Effector memory CD4-positive, alpha-beta T cell (primary cell): ENCODE measurements around the gene C22orf15.
"Not testable (repeated sequence)": the region's sequence is repeated elsewhere in the genome, so short reads cannot be mapped to it uniquely, and the experiment has no call there.

Experiments
- DNase-seq, 3 donors: peaks; one replicate each; pipeline ENCODE4 v3.0.0-alpha.2; 2020
- H3K27ac ChIP-seq: 2 replicates; pipeline ENCODE4 v1.7.0; 2013; ENCODE audit warnings: mild to moderate bottlenecking, low read length, moderate library complexity; ENCODE audit not compliant: insufficient read depth, poor library complexity, severe bottlenecking
- H3K27me3 ChIP-seq: replicated peaks from 2 replicates; pipeline ENCODE4 v1.7.0; 2013; ENCODE audit warnings: mild to moderate bottlenecking, low read length; ENCODE audit not compliant: insufficient read depth, control insufficient read depth, poor library complexity, severe bottlenecking
- H3K36me3 ChIP-seq: 2 replicates; pipeline ENCODE4 v1.7.0; 2013; ENCODE audit warnings: mild to moderate bottlenecking, low read length, moderate library complexity; ENCODE audit not compliant: control insufficient read depth, insufficient read depth
- H3K4me1 ChIP-seq: 2 replicates; pipeline ENCODE4 v1.7.0; 2013; ENCODE audit warnings: low read length, mild to moderate bottlenecking; ENCODE audit not compliant: control insufficient read depth, insufficient read depth, poor library complexity, severe bottlenecking
- H3K4me3 ChIP-seq: 2 replicates; pipeline ENCODE4 v1.7.0; 2013; ENCODE audit warnings: low read length, low read depth, mild to moderate bottlenecking; ENCODE audit not compliant: insufficient read depth, poor library complexity, severe bottlenecking
- H3K9me3 ChIP-seq: 2 replicates; pipeline ENCODE4 v1.7.0; 2013; ENCODE audit warnings: mild to moderate bottlenecking, low read length, moderate library complexity; ENCODE audit not compliant: control insufficient read depth

The C22orf15 gene

DNA sequence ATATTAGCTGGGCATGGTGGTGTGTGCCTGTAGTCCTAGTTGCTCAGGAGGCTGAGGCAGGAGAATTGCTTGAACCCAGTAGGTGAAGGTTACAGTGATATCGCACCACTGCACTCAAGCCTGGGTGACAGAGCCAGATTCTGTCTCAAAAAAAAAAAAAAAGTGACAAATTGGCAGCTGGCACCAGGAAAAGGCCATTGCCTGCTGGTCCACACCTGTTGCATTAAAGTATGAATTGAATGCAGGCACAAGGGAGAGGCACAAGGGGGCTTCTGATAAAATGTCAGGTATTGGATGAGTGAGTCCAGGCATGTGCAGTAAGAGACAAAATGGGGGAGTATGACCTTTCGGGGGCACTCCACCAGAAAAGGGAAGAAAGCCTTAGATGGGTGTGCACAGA lies 40.1 kb upstream of the C22orf15 start:
- DNase-seq, result no peak
- no peak overlapping the region for H3K27ac ChIP-seq
- no peaks in the 10 kb centered on the region for H3K36me3 ChIP-seq
- no peak overlapping the region for H3K4me3 ChIP-seq
- H3K27me3 ChIP-seq, result no peaks in the 10 kb centered on the region
- no peaks in the 10 kb centered on the region for H3K4me1 ChIP-seq
- H3K9me3 ChIP-seq, result no peaks in the 10 kb centered on the region

GRCh38 chr22:23728108-23728507 lies 34.7 kb upstream of the C22orf15 start:
- not testable (repeated sequence) for H3K4me3 ChIP-seq, H3K4me1 ChIP-seq, DNase-seq, H3K9me3 ChIP-seq, H3K36me3 ChIP-seq, H3K27me3 ChIP-seq, H3K27ac ChIP-seq

GRCh38 chr22:23737696-23738095 lies 25.1 kb upstream of the C22orf15 start:
- DNase-seq, result no peak
- Histone ChIP-seq H3K27ac (no peak overlapping the region), H3K9me3 (no peaks in the 10 kb centered on the region), H3K36me3 (no peaks in the 10 kb centered on the region), H3K4me1 (no peaks in the 10 kb centered on the region), H3K27me3 (no peaks in the 10 kb centered on the region), H3K4me3 (no peak overlapping the region)

DNA sequence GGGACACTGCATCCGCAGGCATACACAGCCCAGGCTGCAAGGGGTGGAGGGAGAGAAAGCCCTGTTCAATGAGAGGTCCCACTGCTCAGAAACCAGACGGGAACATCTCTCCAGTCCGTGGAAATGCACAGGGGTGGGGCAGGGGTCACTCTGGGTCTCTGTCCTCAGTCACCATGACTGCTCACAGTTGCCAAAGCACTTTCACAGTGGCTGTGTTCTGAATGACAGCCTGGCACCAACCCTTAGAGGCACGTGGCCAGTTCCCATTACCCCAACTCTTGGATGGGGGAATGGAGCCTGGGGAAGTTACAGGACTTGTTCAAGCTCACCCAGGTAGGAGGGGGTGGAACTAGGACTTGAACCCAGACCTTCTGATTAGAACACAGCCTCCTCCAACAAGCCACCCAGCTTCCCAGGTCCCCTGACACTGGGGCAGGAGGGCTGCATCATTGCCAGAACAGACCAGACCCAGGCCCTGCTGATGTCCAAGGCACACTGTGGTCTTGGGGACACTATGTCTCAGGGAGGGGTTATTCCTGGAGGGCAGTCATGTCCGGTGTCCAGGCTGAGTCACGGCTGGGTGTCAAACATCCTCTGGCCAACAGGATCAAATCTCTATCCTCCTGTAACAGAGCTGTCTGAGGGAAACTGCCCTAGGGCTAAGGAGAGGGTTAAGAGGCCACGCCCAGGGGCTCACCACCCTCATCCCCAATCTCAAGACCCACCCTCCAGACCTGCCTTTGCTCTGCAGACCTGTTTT lies 20.1 kb upstream of the C22orf15 start:
- no peaks in the 10 kb centered on the region for H3K27me3 ChIP-seq
- H3K4me1 ChIP-seq, result no peaks in the 10 kb centered on the region
- no peaks in the 10 kb centered on the region for H3K9me3 ChIP-seq
- H3K4me3 ChIP-seq, result no peak overlapping the region
- no peak for DNase-seq
- peaks cover 17% of the 10 kb centered on the region for H3K36me3 ChIP-seq
- H3K27ac ChIP-seq, result no peak overlapping the region

DNA sequence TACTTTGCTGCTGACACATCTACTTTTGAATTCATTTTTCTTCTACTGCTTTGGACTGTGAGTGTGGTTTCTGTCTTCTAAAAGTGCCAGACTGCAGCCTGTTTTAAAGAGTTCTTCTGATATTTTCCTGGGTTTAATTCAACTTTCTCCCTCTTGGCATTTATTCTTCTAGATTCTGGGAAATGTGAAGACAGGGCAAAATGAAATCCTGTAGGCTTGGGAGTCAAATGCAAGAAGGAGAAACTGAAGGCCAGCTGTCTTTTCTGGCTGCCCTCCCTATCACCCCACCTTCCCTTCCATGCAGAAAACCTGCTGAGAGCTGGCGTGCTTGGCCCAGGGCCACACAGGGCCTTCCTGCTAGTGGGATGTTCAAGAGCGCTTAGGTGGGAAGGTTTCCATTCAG lies 19.5 kb upstream of the C22orf15 start:
- Histone ChIP-seq H3K9me3 (no peaks in the 10 kb centered on the region), H3K27ac (no peak overlapping the region), H3K27me3 (no peaks in the 10 kb centered on the region), H3K36me3 (peaks cover 17% of the 10 kb centered on the region), H3K4me3 (no peak overlapping the region), H3K4me1 (no peaks in the 10 kb centered on the region)
- DNase-seq, result no peak

- no peaks in the 10 kb centered on the region for H3K27me3 ChIP-seq
- H3K4me3 ChIP-seq, result no peak overlapping the region
- no peaks in the 10 kb centered on the region for H3K4me1 ChIP-seq
- no peak for DNase-seq
- peaks cover 17% of the 10 kb centered on the region for H3K36me3 ChIP-seq
- H3K27ac ChIP-seq, result no peak overlapping the region
- no peaks in the 10 kb centered on the region for H3K9me3 ChIP-seq
Observed at GRCh38 chr22:23744001-23744400, 18.8 kb upstream of the C22orf15 start.

GRCh38 chr22:23744485-23744884 lies 18.3 kb upstream of the C22orf15 start:
- Histone ChIP-seq H3K27ac (no peak overlapping the region), H3K9me3 (no peaks in the 10 kb centered on the region), H3K4me3 (no peak overlapping the region), H3K36me3 (peaks cover 17% of the 10 kb centered on the region), H3K27me3 (no peaks in the 10 kb centered on the region), H3K4me1 (no peaks in the 10 kb centered on the region)
- DNase-seq, result no peak

DNA sequence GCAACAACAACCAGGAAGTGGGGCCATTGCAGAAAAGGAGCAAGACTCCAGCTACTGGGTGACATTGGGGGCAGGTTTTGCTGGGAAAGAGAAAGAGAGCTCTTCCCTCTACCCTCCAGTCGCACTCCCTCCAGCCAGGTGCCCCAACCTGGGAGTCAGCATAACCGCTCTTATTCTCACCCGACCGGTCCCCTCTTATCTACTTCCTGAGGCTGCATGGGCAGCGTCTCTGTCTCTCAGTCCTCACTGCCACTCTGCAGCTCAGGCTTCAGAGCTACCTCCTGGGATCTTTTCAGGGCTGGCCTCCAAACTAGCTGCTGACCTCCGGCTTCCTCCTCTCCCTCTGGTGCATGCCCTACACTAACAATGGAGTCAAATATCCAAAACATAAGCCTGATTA lies 17.0 kb upstream of the C22orf15 start:
- DNase-seq, result no peak
- Histone ChIP-seq H3K9me3 (no peaks in the 10 kb centered on the region), H3K27me3 (no peaks in the 10 kb centered on the region), H3K4me1 (peaks cover 6% of the 10 kb centered on the region), H3K4me3 (no peak overlapping the region), H3K36me3 (peaks cover 17% of the 10 kb centered on the region), H3K27ac (no peak overlapping the region)

GRCh38 chr22:23749841-23750301 lies 12.9 kb upstream of the C22orf15 start:
- H3K9me3 ChIP-seq, result no peaks in the 10 kb centered on the region
- H3K27me3 ChIP-seq, result no peaks in the 10 kb centered on the region
- no peak for DNase-seq
- H3K27ac ChIP-seq, result no peak overlapping the region
- H3K36me3 ChIP-seq, result peaks cover 1% of the 10 kb centered on the region
- H3K4me3 ChIP-seq, result no peak overlapping the region
- peaks cover 11% of the 10 kb centered on the region for H3K4me1 ChIP-seq

GRCh38 chr22:23750367-23750713 lies 12.4 kb upstream of the C22orf15 start:
- Histone ChIP-seq H3K4me3 (peak overlapping the region; percentile 58), H3K36me3 (no peaks in the 10 kb centered on the region), H3K27ac (peak overlapping the region; percentile 21), H3K4me1 (peaks cover 11% of the 10 kb centered on the region), H3K27me3 (no peaks in the 10 kb centered on the region), H3K9me3 (no peaks in the 10 kb centered on the region)
- DNase-seq, result no peak
